NCI-H1417 (cell line): ENCODE measurements around the gene RNF41.
A peak's percentile ranks its signal among the peaks of the same experiment; 100 is the strongest.
"Not testable (repeated sequence)": the region's sequence is repeated elsewhere in the genome, so short reads cannot be mapped to it uniquely, and the experiment has no call there.

ENCODE experiments used
- DNase-seq, 3 experiments: peaks; one replicate each; lab custom pipeline; 2025; lab: John Stamatoyannopoulos, UW

The RNF41 gene

DNA sequence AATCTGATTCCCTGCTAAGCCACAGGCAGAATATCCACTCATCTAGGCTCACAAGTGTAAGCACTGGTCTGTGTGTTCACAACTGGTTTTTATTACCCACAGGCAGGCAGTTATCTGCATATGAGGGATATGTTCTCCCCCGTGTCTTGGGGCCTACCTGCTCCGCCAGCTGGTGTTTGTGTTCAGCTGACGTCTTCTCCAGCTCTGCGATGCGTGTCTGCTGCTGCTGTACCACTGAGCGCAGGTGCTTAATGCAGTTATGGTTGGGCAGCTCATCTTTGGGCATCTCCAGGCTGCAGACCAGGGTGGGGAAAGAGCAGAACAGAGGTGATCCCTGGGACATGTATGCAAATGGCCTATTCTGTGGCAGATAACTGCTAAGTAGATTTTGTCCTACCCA, 13.7 kb downstream of the RNF41 start:
- no peak for DNase-seq

GRCh38 chr12:56206452-56207166, 15.1 kb downstream of the RNF41 start:
- peak in 2 of 3 experiments; percentile 13 to 56 for DNase-seq

DNA sequence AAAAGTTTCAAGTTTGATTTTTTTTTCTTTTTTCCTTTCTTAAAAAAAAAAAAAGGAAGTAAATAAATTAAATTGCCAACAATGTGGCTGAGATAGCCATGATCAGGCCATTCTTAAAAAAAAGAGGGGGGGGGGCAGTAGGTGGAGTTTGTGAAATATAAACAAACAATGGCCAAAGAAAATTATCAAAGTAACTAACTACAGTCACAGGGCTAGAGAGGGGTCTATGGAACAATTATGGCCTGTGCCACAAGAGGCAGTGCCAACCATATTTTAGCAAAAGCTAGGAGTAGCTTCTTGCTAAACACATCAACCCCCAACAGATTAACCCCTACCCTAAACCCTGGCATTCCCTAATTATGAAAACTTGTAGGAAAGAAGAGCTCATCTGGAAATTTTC, 16.3 kb downstream of the RNF41 start:
- DNase-seq: no peak

DNA sequence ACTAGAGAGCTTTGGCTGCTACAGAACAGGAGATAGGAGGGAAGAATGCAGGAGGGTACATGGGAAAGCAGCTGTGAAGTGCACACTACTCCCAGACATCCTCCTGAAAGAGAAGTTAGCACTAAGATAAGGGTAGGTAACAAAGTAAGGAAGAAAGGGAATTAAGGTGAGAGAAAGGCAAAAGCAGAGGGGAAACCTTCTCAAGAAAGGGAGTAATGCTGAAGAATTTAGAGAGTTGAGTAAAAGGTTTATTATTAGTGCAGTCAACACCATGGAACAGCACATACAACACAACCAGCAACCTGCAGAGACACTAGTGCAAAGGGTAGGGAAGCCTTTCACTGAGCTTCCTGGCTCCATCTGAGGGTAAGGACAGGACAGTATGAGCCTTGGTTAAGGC, 17.4 kb downstream of the RNF41 start:
- DNase-seq: no peak

DNA sequence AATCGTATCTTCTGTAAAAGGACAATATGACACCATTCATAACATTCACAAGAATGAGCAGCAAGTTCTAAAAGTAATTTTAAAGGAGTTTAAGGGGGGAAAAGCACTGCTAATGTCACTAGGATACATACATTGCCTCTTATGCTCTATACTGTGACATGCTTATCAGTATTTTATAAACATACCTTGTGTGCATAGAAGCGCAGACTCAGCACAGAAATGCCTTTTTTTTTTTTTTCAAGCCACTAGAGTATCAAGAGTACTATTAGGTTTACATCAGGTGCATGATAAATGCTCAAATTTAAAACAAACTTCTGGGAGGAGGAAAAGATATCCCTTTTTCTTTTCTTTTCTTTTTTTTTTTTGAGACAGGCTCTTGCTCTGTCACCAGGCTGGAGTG, 18.9 kb downstream of the RNF41 start:
- DNase-seq: no peak

DNA sequence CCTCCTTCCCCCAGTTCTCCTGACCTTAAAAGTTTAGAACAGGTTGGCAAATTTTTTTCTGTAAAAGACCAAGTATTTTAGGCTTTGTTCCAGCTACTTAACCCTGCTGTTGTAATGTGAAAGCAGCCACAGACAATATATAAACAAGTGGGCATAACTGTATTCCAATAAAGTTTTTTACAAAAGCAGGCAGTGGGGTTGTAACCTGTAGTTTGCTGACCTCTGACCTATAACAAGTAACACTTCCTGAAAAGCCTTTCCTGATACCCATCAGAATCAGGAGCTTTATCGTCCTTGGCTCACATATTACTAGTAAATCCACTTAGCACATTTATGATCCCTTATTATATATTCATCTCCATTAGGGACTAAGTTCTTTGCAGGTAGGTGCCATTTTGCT, 19.4 kb downstream of the RNF41 start:
- DNase-seq: no peak

- DNase-seq: no peak
Measured at GRCh38 chr12:56198836-56199235, 22.9 kb downstream of the RNF41 start.

DNA sequence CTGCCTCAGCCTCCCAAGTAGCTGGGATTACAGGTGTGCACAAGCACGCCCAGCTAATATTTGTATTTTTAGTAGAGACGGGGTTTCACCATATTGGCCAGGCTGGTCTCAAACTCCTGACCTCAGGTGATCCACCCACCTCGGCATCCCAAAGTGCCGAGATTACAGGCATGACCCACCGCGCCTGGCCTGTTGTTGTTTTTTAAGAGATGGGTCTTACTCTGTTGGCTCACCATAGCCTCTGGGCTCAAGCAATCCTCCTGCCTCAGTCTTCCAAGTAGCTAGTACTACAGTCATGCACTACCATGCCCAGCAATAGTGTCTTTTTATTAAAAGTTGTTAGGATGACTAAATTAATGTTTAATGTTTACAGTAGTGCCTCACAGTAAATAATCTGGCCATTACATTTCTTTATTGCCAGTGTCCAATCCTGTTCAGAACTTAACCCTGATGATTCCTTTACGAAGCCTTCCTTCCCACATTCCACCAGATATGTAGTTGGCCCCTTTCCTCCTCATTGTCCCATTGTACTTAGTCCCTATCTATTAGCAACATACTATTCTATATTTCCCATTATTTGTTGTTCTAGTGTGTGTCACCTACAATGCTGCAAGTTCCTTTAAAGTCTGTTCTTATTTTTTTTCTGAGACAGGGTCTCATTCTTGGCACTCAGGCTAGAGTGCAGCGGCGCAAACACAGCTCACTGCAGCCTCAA, 23.6 kb downstream of the RNF41 start:
- no peak for DNase-seq

DNA sequence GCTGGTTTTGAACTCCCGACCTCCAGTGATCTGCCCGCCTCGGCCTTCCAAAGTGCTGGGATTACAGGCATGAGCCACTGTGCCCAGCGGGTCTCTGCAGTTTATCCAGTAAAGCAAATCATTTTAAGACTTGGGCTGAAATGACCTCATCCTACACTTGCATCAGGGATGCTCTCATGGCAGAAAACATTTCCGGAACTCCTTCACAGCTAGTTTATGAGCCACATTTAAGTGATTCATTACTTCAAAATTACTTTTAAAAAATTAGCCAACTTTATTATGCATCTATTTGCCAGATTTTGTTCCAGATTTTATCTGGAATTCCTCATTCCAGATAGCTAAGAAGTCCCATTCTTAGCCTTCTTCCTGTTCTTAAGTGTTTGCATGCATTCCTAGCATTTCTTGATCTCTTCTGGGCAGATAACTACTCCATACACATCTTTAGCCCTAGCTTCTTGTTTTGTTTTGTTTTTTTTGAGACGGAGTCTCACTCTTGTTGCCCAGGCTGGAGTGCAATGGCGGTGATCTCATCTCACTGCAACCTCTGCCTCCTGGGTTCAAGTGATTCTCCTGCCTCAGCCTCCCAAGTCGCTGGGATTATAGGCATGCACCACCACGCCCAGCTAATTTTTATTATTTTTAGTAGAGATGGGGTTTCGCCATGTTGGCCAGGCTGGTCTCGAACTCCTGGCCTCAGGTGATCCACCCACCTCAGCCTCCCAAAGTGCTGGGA, 24.7 kb downstream of the RNF41 start:
- DNase-seq: not testable (repeated sequence)

DNA sequence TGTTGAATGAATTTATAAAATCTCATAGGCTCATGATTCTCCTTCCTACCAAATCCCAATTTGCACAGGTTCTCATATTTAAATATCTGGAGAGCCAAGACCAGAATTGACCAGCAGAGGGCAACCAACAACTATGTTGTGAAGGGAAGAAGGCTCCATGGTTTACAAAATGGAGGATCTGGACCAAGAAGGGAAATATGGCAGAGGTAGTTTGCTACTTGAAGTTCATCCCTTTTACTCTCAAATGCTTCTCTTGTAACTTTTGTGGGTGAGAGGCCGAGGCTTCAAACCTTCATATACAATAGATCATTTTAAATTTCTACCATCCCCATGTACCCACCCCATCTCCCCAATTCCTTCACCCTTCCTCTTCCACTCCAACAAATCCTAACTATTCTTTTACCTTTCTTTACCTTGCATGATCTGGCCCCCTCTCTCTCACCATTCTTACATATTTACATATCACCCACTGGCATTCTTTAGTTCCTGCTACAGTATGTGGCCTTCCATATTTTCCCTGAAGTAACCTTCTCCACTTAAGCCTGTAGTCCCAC, 28.6 kb downstream of the RNF41 start:
- DNase-seq: peak; percentile 72 to 96 (median 95)

- DNase-seq: no peak
Measured at GRCh38 chr12:56192582-56192981, 29.1 kb downstream of the RNF41 start.

DNA sequence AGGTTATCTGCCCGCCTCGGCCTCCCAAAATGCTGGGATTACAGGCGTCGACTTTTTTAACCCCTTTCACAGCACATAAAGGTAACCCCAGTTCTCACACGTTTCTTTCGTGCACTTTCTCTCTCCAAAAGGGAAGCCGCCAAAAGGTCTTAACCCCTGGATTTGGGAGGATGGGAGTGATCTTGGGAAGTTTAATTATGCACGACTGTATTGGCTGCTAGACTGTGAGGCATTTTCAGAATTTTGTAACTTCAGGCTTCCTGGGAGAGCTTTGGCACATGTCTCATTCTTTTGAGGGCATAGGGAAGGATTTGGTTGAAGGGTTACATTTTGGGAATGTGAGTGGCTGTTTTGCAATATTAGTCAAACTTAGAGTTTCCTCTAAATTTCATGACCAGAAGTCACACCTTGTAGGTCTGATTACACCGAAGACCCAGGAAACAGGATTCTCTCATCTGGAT, 31.0 kb downstream of the RNF41 start:
- DNase-seq: peak in 1 of 3 experiments; percentile 61

- peak; percentile 95 to 99 (median 96) for DNase-seq
Measured at GRCh38 chr12:56189918-56190694, 31.6 kb downstream of the RNF41 start.

DNA sequence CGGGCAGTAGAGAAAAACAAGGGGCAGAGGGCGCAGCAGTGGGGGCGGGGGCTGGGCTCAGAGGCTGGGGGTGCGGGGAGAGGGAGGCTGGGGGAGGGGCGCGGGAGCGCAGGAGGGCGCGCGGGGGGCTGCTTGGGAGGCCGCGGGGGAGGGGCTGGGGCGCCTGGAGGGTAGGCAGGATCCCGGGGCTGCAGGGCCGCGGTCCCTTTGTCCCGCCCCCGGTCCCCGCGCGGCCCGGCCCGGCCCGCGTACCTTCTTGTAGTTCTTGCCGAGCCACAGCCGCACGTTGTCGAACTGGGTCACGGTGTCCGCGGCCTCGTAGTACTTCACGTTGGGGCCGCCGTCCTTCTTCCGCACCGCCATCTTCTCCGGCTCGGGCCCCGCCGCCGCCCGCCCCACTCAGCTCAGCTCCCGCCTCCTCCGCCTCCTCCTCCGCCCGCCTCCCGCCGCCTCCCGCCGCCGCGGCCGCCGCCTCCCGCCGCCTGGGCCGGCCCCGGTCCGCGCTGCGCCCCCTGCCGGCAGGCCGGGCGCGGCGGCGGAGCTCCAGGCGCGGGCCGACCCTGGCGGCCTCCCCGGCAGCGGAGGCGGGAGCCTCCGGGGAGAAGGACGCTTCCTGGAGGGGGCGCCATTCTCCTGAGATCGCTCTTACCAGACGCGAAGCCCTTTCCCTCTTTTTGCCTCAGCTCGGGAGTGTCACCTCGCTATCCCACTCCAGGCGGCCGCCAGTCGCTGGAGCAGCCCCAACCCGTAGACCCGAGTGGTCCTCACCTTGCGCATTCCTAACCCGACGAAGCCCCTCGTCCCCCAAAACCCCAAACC, 32.4 kb downstream of the RNF41 start, which contains the start of gene SMARCC2:
SMARCC2 (minus strand) TSS at position 385 of the 819 bp plus-strand sequence; CDS start at position 363, 22 bp downstream.
- DNase-seq: peak; percentile 89 to 92 (median 90)

- DNase-seq: peak in 2 of 3 experiments; percentile 78 to 80
Measured at GRCh38 chr12:56188778-56189098, 33.0 kb downstream of the RNF41 start.

DNA sequence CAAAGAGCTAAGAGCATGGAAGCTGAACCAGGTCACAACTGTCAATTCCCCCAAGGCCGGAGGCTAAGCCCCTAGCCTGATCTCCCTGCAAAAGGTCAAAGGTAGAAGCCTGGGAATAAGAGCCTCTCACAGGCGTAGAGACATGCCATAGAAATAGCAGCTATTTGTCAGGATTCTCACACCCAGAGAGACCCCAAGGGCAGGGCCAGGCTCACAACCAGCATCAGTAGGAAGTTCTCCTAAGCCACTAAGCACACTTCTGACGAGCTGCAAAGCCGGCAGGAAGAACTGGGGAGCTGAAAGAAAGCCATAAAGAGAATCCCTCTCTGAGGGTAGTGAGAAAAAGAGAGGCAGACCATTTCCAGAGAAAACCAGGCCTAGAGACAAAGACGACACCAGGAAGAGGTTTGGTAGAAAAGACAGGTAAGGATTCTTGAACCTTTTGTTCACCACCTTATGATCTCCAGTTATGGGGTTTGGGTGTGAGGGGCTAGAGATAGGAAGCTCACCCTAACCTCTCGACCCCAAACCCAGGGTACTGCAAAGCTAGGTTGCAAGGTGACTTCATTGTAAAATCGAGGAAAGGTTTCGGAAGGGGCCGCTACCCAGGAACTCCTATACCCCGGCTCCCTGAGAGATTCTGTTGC, 33.5 kb downstream of the RNF41 start:
- DNase-seq: no peak

DNA sequence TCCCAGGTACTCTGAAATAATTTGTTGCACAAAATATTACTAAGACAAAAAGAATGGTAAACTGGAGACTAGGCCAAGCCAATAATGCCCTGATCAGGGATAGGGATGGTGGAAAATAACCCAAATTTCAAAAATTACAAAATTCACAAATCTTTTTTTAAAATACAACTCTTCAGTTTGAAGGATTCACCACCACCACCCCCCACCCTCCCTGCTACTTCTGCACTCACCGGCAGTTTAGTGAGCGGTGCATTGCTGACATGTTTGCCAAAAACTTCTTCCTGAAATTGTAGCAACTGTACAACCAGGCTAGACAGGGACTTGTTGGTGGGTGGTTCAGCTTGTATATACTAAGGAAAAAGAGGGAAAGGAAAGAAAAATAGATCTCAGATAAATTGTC, 34.8 kb downstream of the RNF41 start:
- no peak for DNase-seq

GRCh38 chr12:56178347-56178746, 43.4 kb downstream of the RNF41 start:
- DNase-seq: no peak

GRCh38 chr12:56172839-56173238, 48.9 kb downstream of the RNF41 start:
- DNase-seq: no peak

DNA sequence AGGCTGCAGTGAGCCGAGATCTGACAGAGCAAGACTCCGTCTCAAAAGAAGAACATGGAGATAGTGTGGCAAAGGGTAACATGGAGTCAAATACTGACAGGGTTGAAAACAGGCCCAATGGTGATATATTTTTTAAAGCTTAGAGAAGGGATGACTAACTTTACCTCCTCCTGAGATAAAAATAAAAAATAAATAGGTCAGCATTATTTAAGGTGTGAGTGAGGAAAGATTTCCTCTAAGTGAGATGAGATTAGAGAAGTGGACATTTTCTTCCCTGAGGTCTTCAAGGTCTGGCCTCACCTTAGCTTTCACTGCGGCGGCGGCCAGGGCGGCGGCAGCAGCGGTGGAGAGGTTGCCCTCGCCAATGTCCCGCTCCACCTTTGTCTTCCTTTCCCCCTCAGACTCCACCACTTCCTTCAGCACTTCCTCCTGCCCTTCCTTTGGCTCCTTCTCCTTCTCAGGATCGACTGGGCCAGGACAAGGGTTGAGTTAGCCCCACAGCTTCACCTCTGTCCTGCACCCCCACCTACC, 52.4 kb downstream of the RNF41 start:
- no peak for DNase-seq
